Psoas muscle (tissue), 8 donors: ENCODE results near the gene ZNF860. TPM values are rescaled to one million over a fixed set of nuclear protein-coding genes. Genes with fewer than 3 reads are reported as not detected.

Experiments used
- ATAC-seq, 4 donors: fragments of 200-7000 bp; cut with Tn5 transposase; one replicate each; pipeline ENCODE4 v1.9.1; 2020; ENCODE audit warnings: moderate library complexity in 3 of 4, mild to moderate bottlenecking in 2 of 4
- DNase-seq, 2 donors: peaks; one replicate each; pipeline ENCODE4 v3.0.0-alpha.2; 2020
- H3K27ac ChIP-seq: fragments of 200-600 bp; one replicate; pipeline ENCODE4 v1.8.0; 2022
- H3K27me3 ChIP-seq, 3 donors: fragments of 200-600 bp in 1 of 3; one replicate each; pipeline versions ENCODE4 v1.6.1 to v1.8.0; 2013 to 2022; ENCODE audit warnings: low read length in 2 of 3, mild to moderate bottlenecking in 2 of 3, moderate library complexity in 1 of 3; ENCODE audit not compliant: insufficient read depth in 3 of 3
- H3K36me3 ChIP-seq, 2 donors: fragments of 200-600 bp in 1 of 2; one replicate each; pipeline versions ENCODE4 v1.6.1 to v1.8.0; 2013 to 2022; ENCODE audit warnings: low read depth in 1 of 2, mild to moderate bottlenecking in 1 of 2, moderate library complexity in 1 of 2; ENCODE audit not compliant: insufficient read depth in 1 of 2
- H3K4me1 ChIP-seq: fragments of 200-600 bp; one replicate; pipeline ENCODE4 v1.8.0; 2022
- H3K4me3 ChIP-seq: fragments of 200-600 bp; one replicate; pipeline ENCODE4 v1.8.0; 2022; ENCODE audit warnings: mild to moderate bottlenecking
- H3K9me3 ChIP-seq: fragments of 200-600 bp; one replicate; pipeline ENCODE4 v1.8.0; 2022
- CTCF ChIP-seq: fragments of 200-600 bp; IDR thresholded peaks from one replicate; pipeline ENCODE4 v1.8.0; 2022; ENCODE audit warnings: antibody characterized with exemption
- WGBS, 3 donors: extraction: QIAGEN DNeasy Blood & Tissue Kit; methylation state at CpG; one replicate each; pipeline versions ENCODE4 v1.1.6 to v1.1.7; 2013; 5-methylcytosine and 5-hydroxymethylcytosine counted together
- intact Hi-C, 2 donors: fragments of 100-400 bp; cut with DNase I; formaldehyde crosslinking; loops; one replicate each; pipeline versions ENCODE4 v1.11.0 to v1.14.2; 2022
- polyA plus RNA-seq, 3 donors: library from polyadenylated mRNA; stranded (reverse); fragments of 200-250 nt; gene quantifications; one replicate each; pipeline ENCODE4 v1.2.3, GENCODE V29; 2013
- total RNA-seq, 4 donors: library from RNA; stranded (reverse); fragmentation: NEBNext Ultra II Directional in 2 of 4; extraction: Animal tissue kit (Norgen Biotek cat#: 25700) in 2 of 4; gene quantifications; one replicate each; pipeline versions ENCODE4 v1.2.1 to v1.2.4, GENCODE V29; 2021 to 2023
- donor health status: healthy with polysubstance abuse.
- donor health status: DM: no; HTN: no; CAD: no; lungs with moderate emphysema.
- donor health status: Bipolar disorder and iron deficiency.
- donor health status: healthy.
- donor health status: DM: yes; HTN: yes; CAD: no.
- donor health status: DM: no; HTN: no; CAD: no.
- donor health status: DM: no; HTN: no; CAD: no.
- donor health status: DM: yes; HTN: yes; CAD: no.

ZNF860 gene
- total and polyA plus RNA-seq, 7 donors = 0.01 to 0.08 (median 0.05) TPM; not detected in 4

- no peak for ATAC-seq
- H3K27me3 ChIP-seq = no peaks in the 10 kb centered on the region
- no peaks in the 10 kb centered on the region for H3K36me3 ChIP-seq
- H3K4me3 ChIP-seq = no peak overlapping the region
- no peaks in the 10 kb centered on the region for H3K4me1 ChIP-seq
- intact Hi-C loops = no loop called here
- no peak for TF ChIP-seq CTCF
- H3K27ac ChIP-seq = no peak overlapping the region
- WGBS, 3 donors = 82 to 90% (median 87%) methylated on average over 7 of the region's 7 CpGs
- H3K9me3 ChIP-seq = peaks cover 6% of the 10 kb centered on the region
- no peak for DNase-seq
Observed at GRCh38 chr3:31953091-31953490, 28.5 kb upstream of the ZNF860 start.

DNA sequence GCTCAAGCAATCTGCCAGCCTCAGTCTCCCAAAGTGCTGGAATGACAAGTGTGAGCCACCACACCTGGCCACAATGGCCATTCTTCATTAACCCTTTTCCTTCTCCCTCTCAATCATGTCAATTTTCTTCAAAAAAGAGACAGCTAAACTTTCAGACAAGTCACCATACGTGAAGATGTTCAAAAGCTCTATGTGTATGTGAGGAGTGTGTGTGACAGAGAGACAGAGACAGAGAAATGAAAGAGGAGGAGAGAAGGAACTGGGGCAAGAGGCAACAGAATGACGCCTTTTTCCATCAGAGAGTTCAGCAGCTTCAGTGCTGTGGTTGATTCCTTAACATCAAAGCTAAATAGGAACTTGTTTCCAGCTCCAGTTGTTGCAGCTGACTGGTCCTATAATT is 27.9 kb upstream of the ZNF860 start:
- 87 to 94% (median 93%) methylated on average over 2 of the region's 2 CpGs for WGBS, 3 donors
- Histone ChIP-seq H3K4me3 (no peak overlapping the region), H3K27ac (no peak overlapping the region), H3K9me3 (peaks cover 6% of the 10 kb centered on the region), H3K4me1 (peaks cover 2% of the 10 kb centered on the region), H3K27me3 (no peaks in the 10 kb centered on the region), H3K36me3 (no peaks in the 10 kb centered on the region)
- intact Hi-C loops = no loop called here
- DNase-seq (no peak), ATAC-seq (no peak)
- no peak for TF ChIP-seq CTCF

DNA sequence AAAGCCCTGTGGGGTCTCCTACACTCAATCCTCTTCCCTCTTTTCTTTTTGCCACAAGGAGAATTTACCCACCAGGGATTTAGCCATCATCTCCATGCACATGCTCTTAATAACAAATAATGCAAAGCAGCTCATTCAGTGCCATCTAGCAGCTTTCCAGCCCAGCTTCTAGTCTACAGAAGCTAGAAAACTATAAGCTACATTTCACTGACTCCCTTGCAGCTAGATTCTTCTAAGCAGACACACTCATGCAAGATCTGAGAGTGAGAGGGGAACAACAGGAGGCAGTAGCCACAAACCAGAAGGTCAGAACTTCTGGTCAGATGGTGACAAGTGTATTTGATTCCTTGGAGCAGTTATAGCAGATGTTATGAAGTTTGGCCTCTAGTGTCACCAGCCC is 26.0 kb upstream of the ZNF860 start:
- no peaks in the 10 kb centered on the region for H3K27me3 ChIP-seq
- no peak for DNase-seq
- no peaks in the 10 kb centered on the region for H3K36me3 ChIP-seq
- ATAC-seq = no peak
- intact Hi-C loops = no loop called here
- TF ChIP-seq CTCF = no peak
- peaks cover 5% of the 10 kb centered on the region for H3K4me1 ChIP-seq
- no peak overlapping the region for H3K4me3 ChIP-seq
- peaks cover 6% of the 10 kb centered on the region for H3K9me3 ChIP-seq
- no peak overlapping the region for H3K27ac ChIP-seq

- Histone ChIP-seq H3K27me3 (no peaks in the 10 kb centered on the region), H3K36me3 (no peaks in the 10 kb centered on the region), H3K9me3 (peaks cover 6% of the 10 kb centered on the region), H3K27ac (no peak overlapping the region), H3K4me1 (peaks cover 5% of the 10 kb centered on the region), H3K4me3 (no peak overlapping the region)
- intact Hi-C loops = no loop called here
- DNase-seq (no peak), ATAC-seq (no peak)
- TF ChIP-seq CTCF = no peak
- WGBS, 3 donors = 76 to 80% (median 79%) methylated on average over 3 of the region's 3 CpGs
Observed at GRCh38 chr3:31957106-31957505, 24.4 kb upstream of the ZNF860 start.

- peak in 1 of 4 donors; percentile 43 for ATAC-seq
- DNase-seq = no peak
- peaks cover 5% of the 10 kb centered on the region for H3K4me1 ChIP-seq
- no peaks in the 10 kb centered on the region for H3K36me3 ChIP-seq
- intact Hi-C loops = no loop called here
- peak overlapping the region; percentile 2 for H3K27ac ChIP-seq
- H3K9me3 ChIP-seq = peaks cover 6% of the 10 kb centered on the region
- no peak for TF ChIP-seq CTCF
- WGBS, 3 donors = 46 to 68% (median 59%) methylated on average over 3 of the region's 3 CpGs
- H3K4me3 ChIP-seq = no peak overlapping the region
- no peaks in the 10 kb centered on the region for H3K27me3 ChIP-seq
Observed at GRCh38 chr3:31958701-31959152, 22.8 kb upstream of the ZNF860 start.
